Measurements from ENCODE around the gene PSMB2. TPM values are rescaled to one million over a fixed set of nuclear protein-coding genes. Genes with fewer than 3 reads are reported as not detected.
A peak's percentile ranks its signal among the peaks of the same experiment; 100 is the strongest.

PSMB2 gene
- polyA plus RNA-seq, 1 donor from 2014 or later, result 48.2 TPM

DNA sequence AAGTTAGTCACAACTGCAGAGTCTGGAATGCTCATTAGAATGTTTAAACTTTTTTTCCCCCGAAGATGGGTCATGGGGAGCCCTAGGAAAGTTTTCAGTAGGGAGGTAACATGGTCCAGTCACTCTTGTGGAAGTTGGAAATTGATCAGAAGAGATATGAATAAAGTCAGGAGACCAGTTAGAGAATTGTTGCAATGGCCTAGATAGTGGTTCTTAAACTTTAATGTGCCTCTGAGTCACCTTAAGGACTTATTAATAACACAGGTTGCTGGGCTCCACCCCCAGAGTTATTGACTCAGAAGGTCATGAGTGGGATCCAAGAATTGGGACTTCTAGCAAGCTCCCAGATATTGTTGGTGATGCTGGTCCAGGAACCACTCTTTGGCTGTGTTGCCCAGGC is 71.4 kb downstream of the PSMB2 start:
- TF ChIP-seq SMC3 (conservative IDR thresholded peaks at IDR 0.05; ENCODE audit: poor library complexity) (no peak), TAF1 (IDR thresholded peaks at IDR 0.05; ENCODE audit: low read depth) (no peak), RAD21 (conservative IDR thresholded peaks at IDR 0.05) (no peak), EP300 (conservative IDR thresholded peaks at IDR 0.05; ENCODE audit: poor library complexity, severe bottlenecking) (no peak), EZH2 (IDR thresholded peaks at IDR 0.05; ENCODE audit: borderline replicate concordance, insufficient read depth, low read length, poor library complexity, severe bottlenecking) (no peak)
- TF ChIP-seq, protein P1, sequence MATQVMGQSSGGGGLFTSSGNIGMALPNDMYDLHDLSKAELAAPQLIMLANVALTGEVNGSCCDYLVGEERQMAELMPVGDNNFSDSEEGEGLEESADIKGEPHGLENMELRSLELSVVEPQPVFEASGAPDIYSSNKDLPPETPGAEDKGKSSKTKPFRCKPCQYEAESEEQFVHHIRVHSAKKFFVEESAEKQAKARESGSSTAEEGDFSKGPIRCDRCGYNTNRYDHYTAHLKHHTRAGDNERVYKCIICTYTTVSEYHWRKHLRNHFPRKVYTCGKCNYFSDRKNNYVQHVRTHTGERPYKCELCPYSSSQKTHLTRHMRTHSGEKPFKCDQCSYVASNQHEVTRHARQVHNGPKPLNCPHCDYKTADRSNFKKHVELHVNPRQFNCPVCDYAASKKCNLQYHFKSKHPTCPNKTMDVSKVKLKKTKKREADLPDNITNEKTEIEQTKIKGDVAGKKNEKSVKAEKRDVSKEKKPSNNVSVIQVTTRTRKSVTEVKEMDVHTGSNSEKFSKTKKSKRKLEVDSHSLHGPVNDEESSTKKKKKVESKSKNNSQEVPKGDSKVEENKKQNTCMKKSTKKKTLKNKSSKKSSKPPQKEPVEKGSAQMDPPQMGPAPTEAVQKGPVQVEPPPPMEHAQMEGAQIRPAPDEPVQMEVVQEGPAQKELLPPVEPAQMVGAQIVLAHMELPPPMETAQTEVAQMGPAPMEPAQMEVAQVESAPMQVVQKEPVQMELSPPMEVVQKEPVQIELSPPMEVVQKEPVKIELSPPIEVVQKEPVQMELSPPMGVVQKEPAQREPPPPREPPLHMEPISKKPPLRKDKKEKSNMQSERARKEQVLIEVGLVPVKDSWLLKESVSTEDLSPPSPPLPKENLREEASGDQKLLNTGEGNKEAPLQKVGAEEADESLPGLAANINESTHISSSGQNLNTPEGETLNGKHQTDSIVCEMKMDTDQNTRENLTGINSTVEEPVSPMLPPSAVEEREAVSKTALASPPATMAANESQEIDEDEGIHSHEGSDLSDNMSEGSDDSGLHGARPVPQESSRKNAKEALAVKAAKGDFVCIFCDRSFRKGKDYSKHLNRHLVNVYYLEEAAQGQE (IDR thresholded peaks at IDR 0.05; ENCODE audit: borderline replicate concordance), result no peak
- Histone ChIP-seq H3K4me3 (ENCODE audit: low read length) (no peak overlapping the region), H3K9ac (ENCODE audit: low read length) (no peak overlapping the region), H3K9me2 (ENCODE audit: insufficient read depth, low read length) (no peaks in the 10 kb centered on the region), H3K4me2 (ENCODE audit: low read length) (no peak overlapping the region), H4K20me1 (ENCODE audit: insufficient read depth) (no peaks in the 10 kb centered on the region), H3K79me2 (replicated peaks; ENCODE audit: insufficient read depth, low read length) (no peaks in the 10 kb centered on the region), H3K9me3 (ENCODE audit: low read length) (no peaks in the 10 kb centered on the region), H2AFZ (ENCODE audit: low read depth, low read length) (no peak overlapping the region), H3K36me3 (ENCODE audit: insufficient read depth, low read length) (no peaks in the 10 kb centered on the region), H3K27me3 (ENCODE audit: insufficient read depth, low read depth, low read length) (peaks cover 51% of the 10 kb centered on the region), H3K27ac (ENCODE audit: low read length) (no peak overlapping the region), H3F3A (ENCODE audit: insufficient read depth, low read length, poor library complexity, severe bottlenecking) (no peaks in the 10 kb centered on the region)

DNA sequence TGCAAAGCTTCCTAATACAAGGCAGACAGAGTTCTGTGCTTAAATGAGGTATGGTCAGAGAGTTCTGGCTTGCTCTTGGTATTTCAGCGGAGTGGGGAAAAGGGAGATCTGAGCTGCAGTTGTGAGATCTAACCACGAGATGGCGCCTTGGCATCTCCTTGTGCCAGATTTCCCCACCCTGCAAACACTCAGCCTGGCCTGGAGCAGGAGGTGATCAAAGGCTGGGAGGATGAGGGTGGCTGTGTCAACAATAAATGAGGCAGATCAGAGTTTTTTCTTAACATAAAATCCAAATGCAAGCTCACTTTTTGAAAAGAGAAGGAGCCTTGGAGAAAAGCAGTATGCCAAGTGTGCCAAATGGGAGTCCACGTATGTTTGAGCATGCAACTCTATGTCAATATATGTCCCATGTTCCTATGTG is 72.3 kb downstream of the PSMB2 start:
- Histone ChIP-seq H3K9me3 (ENCODE audit: low read length) (no peaks in the 10 kb centered on the region), H3K9me2 (ENCODE audit: insufficient read depth, low read length) (no peaks in the 10 kb centered on the region), H3F3A (ENCODE audit: insufficient read depth, low read length, poor library complexity, severe bottlenecking) (no peaks in the 10 kb centered on the region), H3K9ac (ENCODE audit: low read length) (no peak overlapping the region), H3K27me3 (ENCODE audit: insufficient read depth, low read depth, low read length) (peaks cover 43% of the 10 kb centered on the region), H3K4me3 (ENCODE audit: low read length) (no peak overlapping the region), H4K20me1 (ENCODE audit: insufficient read depth) (no peaks in the 10 kb centered on the region), H3K4me2 (ENCODE audit: low read length) (no peak overlapping the region), H3K27ac (ENCODE audit: low read length) (no peak overlapping the region), H3K79me2 (replicated peaks; ENCODE audit: insufficient read depth, low read length) (no peaks in the 10 kb centered on the region), H3K36me3 (ENCODE audit: insufficient read depth, low read length) (no peaks in the 10 kb centered on the region), H2AFZ (ENCODE audit: low read depth, low read length) (no peak overlapping the region)
- TF ChIP-seq RAD21 (conservative IDR thresholded peaks at IDR 0.05) (peak; percentile 88), EZH2 (IDR thresholded peaks at IDR 0.05; ENCODE audit: borderline replicate concordance, insufficient read depth, low read length, poor library complexity, severe bottlenecking) (no peak), EP300 (conservative IDR thresholded peaks at IDR 0.05; ENCODE audit: poor library complexity, severe bottlenecking) (no peak), POLR2AphosphoS5 (IDR thresholded peaks at IDR 0.05) (no peak), TAF1 (IDR thresholded peaks at IDR 0.05; ENCODE audit: low read depth) (no peak), SMC3 (conservative IDR thresholded peaks at IDR 0.05; ENCODE audit: poor library complexity) (peak; percentile 93), MXI1 (conservative IDR thresholded peaks at IDR 0.05; ENCODE audit: poor library complexity, severe bottlenecking) (no peak)
- TF ChIP-seq, protein P1 (IDR thresholded peaks at IDR 0.05; ENCODE audit: borderline replicate concordance), result no peak
- TF ChIP-seq, protein P2, sequence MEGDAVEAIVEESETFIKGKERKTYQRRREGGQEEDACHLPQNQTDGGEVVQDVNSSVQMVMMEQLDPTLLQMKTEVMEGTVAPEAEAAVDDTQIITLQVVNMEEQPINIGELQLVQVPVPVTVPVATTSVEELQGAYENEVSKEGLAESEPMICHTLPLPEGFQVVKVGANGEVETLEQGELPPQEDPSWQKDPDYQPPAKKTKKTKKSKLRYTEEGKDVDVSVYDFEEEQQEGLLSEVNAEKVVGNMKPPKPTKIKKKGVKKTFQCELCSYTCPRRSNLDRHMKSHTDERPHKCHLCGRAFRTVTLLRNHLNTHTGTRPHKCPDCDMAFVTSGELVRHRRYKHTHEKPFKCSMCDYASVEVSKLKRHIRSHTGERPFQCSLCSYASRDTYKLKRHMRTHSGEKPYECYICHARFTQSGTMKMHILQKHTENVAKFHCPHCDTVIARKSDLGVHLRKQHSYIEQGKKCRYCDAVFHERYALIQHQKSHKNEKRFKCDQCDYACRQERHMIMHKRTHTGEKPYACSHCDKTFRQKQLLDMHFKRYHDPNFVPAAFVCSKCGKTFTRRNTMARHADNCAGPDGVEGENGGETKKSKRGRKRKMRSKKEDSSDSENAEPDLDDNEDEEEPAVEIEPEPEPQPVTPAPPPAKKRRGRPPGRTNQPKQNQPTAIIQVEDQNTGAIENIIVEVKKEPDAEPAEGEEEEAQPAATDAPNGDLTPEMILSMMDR (IDR thresholded peaks at IDR 0.05; ENCODE audit: poor library complexity, severe bottlenecking), result peak; percentile 91

Data from neural cell (in vitro differentiated cells).